Gastrocnemius medialis (tissue), 4 donors: Measurements from ENCODE around the gene CFLAR. TPM values are rescaled to one million over a fixed set of nuclear protein-coding genes. Genes with fewer than 3 reads are reported as not detected.
"Not testable (repeated sequence)": the region's sequence is repeated elsewhere in the genome, so short reads cannot be mapped to it uniquely, and the experiment has no call there.

Experiments
- ATAC-seq, 2 donors: fragments of 150-250 bp; one replicate each; pipeline ENCODE4 v1.9.1; 2016
- DNase-seq, 2 donors: peaks; one replicate each; pipeline ENCODE4 v3.0.0-alpha.2; 2019
- H3K27ac ChIP-seq, 4 donors: fragments of 200-600 bp; sonication (generic); 1 replicate in 1 of 4; 2 replicates in 3 of 4; pipeline ENCODE4 v1.5.1; 2016 to 2018; ENCODE audit warnings: mild to moderate bottlenecking in 2 of 4, moderate library complexity in 1 of 4
- H3K27me3 ChIP-seq, 3 donors: fragments of 200-600 bp; sonication (generic) in 2 of 3; 1 replicate in 1 of 3; 2 replicates in 2 of 3; pipeline versions ENCODE4 v1.5.1 to v1.6.0; 2016 to 2019; ENCODE audit warnings: mild to moderate bottlenecking in 1 of 3, moderate library complexity in 1 of 3
- H3K36me3 ChIP-seq, 2 donors: fragments of 200-600 bp; sonication (generic) in 1 of 2; one replicate each; pipeline ENCODE4 v1.5.1; 2017 to 2018
- H3K4me1 ChIP-seq, 2 donors: fragments of 200-600 bp; sonication (generic) in 1 of 2; one replicate each; pipeline ENCODE4 v1.5.1; 2016 to 2017; ENCODE audit warnings: mild to moderate bottlenecking in 2 of 2
- H3K4me3 ChIP-seq, 4 donors: fragments of 200-600 bp; sonication (generic) in 3 of 4; 1 replicate in 1 of 4; 2 replicates in 3 of 4; pipeline ENCODE4 v1.5.1; 2016 to 2019; ENCODE audit warnings: mild to moderate bottlenecking in 2 of 4
- H3K9me3 ChIP-seq, 3 donors: fragments of 200-600 bp; sonication (generic) in 2 of 3; 1 replicate in 1 of 3; 2 replicates in 2 of 3; pipeline ENCODE4 v1.5.1; 2016 to 2019
- CTCF ChIP-seq, 5 experiments: fragments of 450-650 bp in 3 of 5; fragments of 200-600 bp in 2 of 5; sonication (generic) in 2 of 5; IDR thresholded peaks in 4 of 5; conservative IDR thresholded peaks in 1 of 5; 1 replicate in 4 of 5; 2 replicates in 1 of 5; pipeline ENCODE4 v1.5.1; 2016 to 2019; ENCODE audit warnings: antibody characterized with exemption in 5 of 5, mild to moderate bottlenecking in 3 of 5, moderate library complexity in 3 of 5
- POLR2A ChIP-seq, 2 donors: fragments of 450-650 bp; IDR thresholded peaks; one replicate each; pipeline ENCODE4 v1.6.1; 2017; ENCODE audit warnings: antibody characterized with exemption in 2 of 2, mild to moderate bottlenecking in 2 of 2, moderate library complexity in 2 of 2
- in situ Hi-C, 4 donors: fragments of 200-750 bp; cut with MboI; loops; one replicate each; pipeline versions ENCODE4 v1.15.0 to v1.8.0; 2017; ENCODE audit warnings: low sequenced_read_pairs in 4 of 4
- intact Hi-C: fragments of 100-400 bp; cut with DNase I; formaldehyde crosslinking; loops from one replicate; pipeline ENCODE4 v1.15.1; 2023; ENCODE audit warnings: low total_unique reads
- total RNA-seq, 4 donors: library from RNA; depleted of rRNA; stranded (reverse); fragments of >200 nt; gene quantifications; one replicate each; pipeline versions ENCODE4 v1.1.0 to v1.2.3, GENCODE V29; 2016

The CFLAR gene
- total RNA-seq, 4 donors from 2014 or later: 298 to 491 (median 352) TPM

- H3K36me3 ChIP-seq: no peaks in the 10 kb centered on the region
- H3K27ac ChIP-seq: no peak overlapping the region
- DNase-seq (peak in 1 of 2 donors; percentile 54), ATAC-seq (peak; percentile 3 to 5)
- no peaks in the 10 kb centered on the region for H3K9me3 ChIP-seq
- H3K4me1 ChIP-seq: no peaks in the 10 kb centered on the region
- in situ Hi-C loops: loop anchor here in 1 of 4 donors (10.0 kb wide), 1 partner anchor 211 kb away; the partner anchor contains the start of gene ORC2
- intact Hi-C loops: loop anchor here (2.0 to 5.0 kb wide), 3 partner anchors 44 to 271 kb away; partner anchors contain the start of gene HYCC2
- no peak overlapping the region for H3K4me3 ChIP-seq
- TF ChIP-seq CTCF (IDR thresholded peaks at IDR 0.05 in 4 of 5, conservative IDR thresholded peaks at IDR 0.05 in 1 of 5) (no peak), POLR2A (IDR thresholded peaks at IDR 0.05) (no peak)
- no peaks in the 10 kb centered on the region for H3K27me3 ChIP-seq
These were observed 60.1 kb downstream of the CFLAR start for GRCh38 chr2:201176081-201176481.

- no peak for DNase-seq
- no peaks in the 10 kb centered on the region for H3K4me1 ChIP-seq
- H3K27me3 ChIP-seq: no peaks in the 10 kb centered on the region
- H3K27ac ChIP-seq: no peak overlapping the region
- peak; percentile 10 to 17 for ATAC-seq
- H3K36me3 ChIP-seq: no peaks in the 10 kb centered on the region
- intact Hi-C loops: no loop called here
- no peak overlapping the region for H3K4me3 ChIP-seq
- H3K9me3 ChIP-seq: no peaks in the 10 kb centered on the region
- in situ Hi-C loops: loop anchor here in 2 of 4 donors (10.0 kb wide), 1 partner anchor 275 kb away; no protein-coding TSS in a partner anchor
- TF ChIP-seq POLR2A (IDR thresholded peaks at IDR 0.05) (no peak), CTCF (IDR thresholded peaks at IDR 0.05 in 4 of 5, conservative IDR thresholded peaks at IDR 0.05 in 1 of 5) (no peak)
These were observed 64.0 kb downstream of the CFLAR start for GRCh38 chr2:201180010-201180409.

- Histone ChIP-seq H3K36me3 (no peaks in the 10 kb centered on the region), H3K27ac (peak within 1 kb of the TSS in 3 of 4 donors; percentile 50 to 61 (median 54)), H3K4me1 (no peaks in the 10 kb centered on the region), H3K9me3 (no peaks in the 10 kb centered on the region), H3K4me3 (peak within 1 kb of the TSS; percentile 31 to 54 (median 36)), H3K27me3 (no peaks in the 10 kb centered on the region)
- TF ChIP-seq POLR2A (IDR thresholded peaks at IDR 0.05) (peak in 1 of 2 donors; percentile 26), CTCF (IDR thresholded peaks at IDR 0.05 in 4 of 5, conservative IDR thresholded peaks at IDR 0.05 in 1 of 5) (peak in 2 of 5 experiments; percentile 16 to 27)
- intact Hi-C loops: no loop called here
- ATAC-seq: peak in 1 of 2 donors; percentile 31
- in situ Hi-C loops: loop anchor here in 2 of 4 donors (10.0 kb wide), 1 partner anchor 278 kb away; no protein-coding TSS in a partner anchor
- no peak for DNase-seq
These were observed 66.8 kb downstream of the CFLAR start, which contains the start of gene CASP10 for GRCh38 chr2:201182650-201183364. Gene CASP10 (plus strand): TSS chr2:201183141. CDS start chr2:201185778, 2,637 bp downstream.

GRCh38 chr2:201183365-201183727, 67.4 kb downstream of the CFLAR start:
- in situ Hi-C loops: loop anchor here in 2 of 4 donors (10.0 kb wide), 1 partner anchor 279 kb away; no protein-coding TSS in a partner anchor
- H3K36me3 ChIP-seq: no peaks in the 10 kb centered on the region
- no peaks in the 10 kb centered on the region for H3K9me3 ChIP-seq
- ATAC-seq (no peak), DNase-seq (no peak)
- H3K27ac ChIP-seq: peak overlapping the region in 3 of 4 donors; percentile 50 to 61 (median 54)
- peak overlapping the region; percentile 31 to 54 (median 36) for H3K4me3 ChIP-seq
- no peak for TF ChIP-seq POLR2A (IDR thresholded peaks at IDR 0.05)
- no peak for TF ChIP-seq CTCF (IDR thresholded peaks at IDR 0.05 in 4 of 5, conservative IDR thresholded peaks at IDR 0.05 in 1 of 5)
- H3K4me1 ChIP-seq: no peaks in the 10 kb centered on the region
- intact Hi-C loops: no loop called here
- no peaks in the 10 kb centered on the region for H3K27me3 ChIP-seq

- Histone ChIP-seq H3K27ac (peak overlapping the region in 3 of 4 donors; percentile 21 to 50 (median 50)), H3K4me3 (peak overlapping the region; percentile 20 to 54 (median 34))
- H3K36me3 ChIP-seq, H3K4me1 ChIP-seq, H3K27me3 ChIP-seq, DNase-seq, ATAC-seq, intact Hi-C loops, H3K9me3 ChIP-seq: not testable (repeated sequence)
- in situ Hi-C loops: loop anchor here in 2 of 4 donors (10.0 kb wide), 1 partner anchor 279 kb away; no protein-coding TSS in a partner anchor
These were observed 67.9 kb downstream of the CFLAR start for GRCh38 chr2:201183835-201184234.

GRCh38 chr2:201184248-201184647, 68.3 kb downstream of the CFLAR start:
- in situ Hi-C loops: loop anchor here in 2 of 4 donors (10.0 kb wide), 1 partner anchor 279 kb away; no protein-coding TSS in a partner anchor
- DNase-seq, H3K36me3 ChIP-seq, intact Hi-C loops, H3K9me3 ChIP-seq, H3K4me1 ChIP-seq, H3K27me3 ChIP-seq, ATAC-seq: not testable (repeated sequence)
- peak overlapping the region in 3 of 4 donors; percentile 21 to 50 (median 50) for H3K27ac ChIP-seq
- peak overlapping the region in 3 of 4 donors; percentile 7 to 54 (median 20) for H3K4me3 ChIP-seq
